HepG2 (cell line): ENCODE measurements around the gene NT5DC4. TPM values are rescaled to one million over a fixed set of nuclear protein-coding genes. Genes with fewer than 3 reads are reported as not detected.
A peak's percentile ranks its signal among the peaks of the same experiment; 100 is the strongest.

Experiments used
- ESRRA ChIP-seq: sonication (generic); formaldehyde crosslinking; IDR thresholded peaks from 2 replicates; pipeline ENCODE4 v1.5.1; 2020; ENCODE audit warnings: mild to moderate bottlenecking, low read depth, missing genetic modification reagents
- GABPA ChIP-seq, 2 experiments: IDR thresholded peaks; 2 replicates each; pipeline ENCODE4 v1.6.1; 2011 to 2016; ENCODE audit warnings: low read depth in 2 of 2, low read length in 1 of 2, missing biosample characterization in 1 of 2, missing genetic modification characterization in 1 of 2
- GATA4 ChIP-seq: sonication (generic); IDR thresholded peaks from 2 replicates; pipeline ENCODE4 v1.6.1; 2016; ENCODE audit warnings: antibody characterized with exemption, low read depth, borderline replicate concordance
- KAT7 ChIP-seq: IDR thresholded peaks from 2 replicates; pipeline ENCODE4 v1.6.1; 2018; ENCODE audit warnings: borderline replicate concordance, missing compliant biosample characterization
- KLF12 ChIP-seq: sonication (generic); formaldehyde crosslinking; IDR thresholded peaks from 2 replicates; pipeline ENCODE4 v1.4.0; 2020; ENCODE audit warnings: missing genetic modification reagents, borderline replicate concordance
- MAX ChIP-seq: IDR thresholded peaks from 2 replicates; pipeline ENCODE4 v1.6.1; 2012; ENCODE audit warnings: inconsistent platforms
- PRDM15 ChIP-seq: sonication (generic); formaldehyde crosslinking; IDR thresholded peaks from 2 replicates; pipeline ENCODE4 v1.4.0; 2020; ENCODE audit warnings: missing genetic modification reagents
- PRMT3 ChIP-seq: sonication (generic); formaldehyde crosslinking; IDR thresholded peaks from 2 replicates; pipeline ENCODE4 v1.8.1; 2022; ENCODE audit warnings: low read depth, mild to moderate bottlenecking, moderate library complexity, missing genetic modification reagents, borderline replicate concordance
- SMAD1 ChIP-seq: sonication (generic); formaldehyde crosslinking; IDR thresholded peaks from 2 replicates; pipeline ENCODE4 v1.4.0; 2020; ENCODE audit warnings: missing genetic modification reagents, low read depth, mild to moderate bottlenecking, borderline replicate concordance
- TGIF2 ChIP-seq: IDR thresholded peaks from 2 replicates; pipeline ENCODE4 v1.6.1; 2016; ENCODE audit warnings: control low read depth, missing compliant biosample characterization
- ZBTB37 ChIP-seq: sonication (generic); formaldehyde crosslinking; IDR thresholded peaks from 2 replicates; pipeline ENCODE4 v1.4.0; 2020; ENCODE audit warnings: mild to moderate bottlenecking, missing genetic modification reagents
- ZBTB38 ChIP-seq: sonication (generic); formaldehyde crosslinking; IDR thresholded peaks from 2 replicates; pipeline ENCODE4 v1.5.1; 2020; ENCODE audit warnings: mild to moderate bottlenecking, missing genetic modification reagents
- ZFP41 ChIP-seq: sonication (generic); formaldehyde crosslinking; IDR thresholded peaks from 2 replicates; pipeline ENCODE4 v1.4.0; 2020; ENCODE audit warnings: mild to moderate bottlenecking, missing genetic modification reagents, borderline replicate concordance
- ZNF234 ChIP-seq: sonication (generic); formaldehyde crosslinking; conservative IDR thresholded peaks from 2 replicates; pipeline ENCODE4 v1.5.1; 2020; ENCODE audit warnings: mild to moderate bottlenecking, missing genetic modification reagents
- ZNF569 ChIP-seq: sonication (generic); formaldehyde crosslinking; IDR thresholded peaks from 2 replicates; pipeline ENCODE4 v1.5.0; 2020; ENCODE audit warnings: mild to moderate bottlenecking, missing genetic modification reagents, moderate library complexity, borderline replicate concordance
- ZNF768 ChIP-seq: sonication (generic); formaldehyde crosslinking; IDR thresholded peaks from 2 replicates; pipeline ENCODE4 v1.4.0; 2020; ENCODE audit warnings: missing genetic modification reagents
- ZSCAN20 ChIP-seq: sonication (generic); formaldehyde crosslinking; IDR thresholded peaks from 2 replicates; pipeline ENCODE4 v1.4.0; 2020; ENCODE audit warnings: missing genetic modification reagents, mild to moderate bottlenecking, borderline replicate concordance
- polyA plus RNA-seq, 8 experiments: library from polyadenylated mRNA; depleted of rRNA in 3 of 8; stranded (reverse) in 7 of 8; unstranded in 1 of 8; fragments of >200 nt; fragmentation: Illumina TruSeq in 4 of 8; extraction: Trizol in 4 of 8; gene quantifications; 2 replicates each; pipeline versions ENCODE4 v1.2.1 to v1.2.3, GENCODE V29; 2011 to 2016; ENCODE audit warnings: low read depth in 4 of 8, missing spikeins in 1 of 8, mixed read lengths in 1 of 8; ENCODE audit not compliant: insufficient read depth in 1 of 8
- total RNA-seq, 5 experiments: library from RNA; depleted of rRNA; stranded (reverse); fragments of >200 nt; fragmentation: Illumina TruSeq; extraction: Trizol; gene quantifications; 2 replicates each; pipeline ENCODE4 v1.2.3, GENCODE V29; 2016; ENCODE audit warnings: low read depth in 1 of 5
- TF ChIP-seq, protein P1 (sequence below): IDR thresholded peaks from 2 replicates; pipeline ENCODE4 v1.4.0; 2020; ENCODE audit warnings: mild to moderate bottlenecking, missing genetic modification reagents

Gene NT5DC4
- total and polyA plus RNA-seq, 2 of the 13 experiments (the other 11 are each of a cell fraction or from before 2014, with no cell fraction given) = 0.04 to 4.2 TPM

GRCh38 chr2:112764071-112765044, 43.5 kb downstream of the NT5DC4 start, which contains the start of gene CKAP2L (continued):
- TF ChIP-seq GABPA (IDR thresholded peaks at IDR 0.05; ENCODE audit: low read depth, low read length) = no peak
- peak; percentile 65 for TF ChIP-seq GABPA (CRISPR knock-in tag; IDR thresholded peaks at IDR 0.05; ENCODE audit: low read depth)
- TF ChIP-seq GATA4 = no peak
- TF ChIP-seq ZNF234 (CRISPR knock-in tag) = peak; percentile 83; the same call in 1 of the 2 replicates
- TF ChIP-seq KLF12 (CRISPR knock-in tag) = 0 out of 2 replicates have a peak, but pooled peaks have one; percentile 44
- no peak for TF ChIP-seq PRDM15 (CRISPR knock-in tag)
- peak; percentile 98 for TF ChIP-seq PRMT3
- TF ChIP-seq ZSCAN20 (CRISPR knock-in tag) = peak; percentile 27; the same call in 1 of the 2 replicates
- TF ChIP-seq ZNF569 (CRISPR knock-in tag) = no peak
- TF ChIP-seq ZBTB38 (CRISPR knock-in tag) = no peak
- peak; percentile 100 for TF ChIP-seq TGIF2 (CRISPR knock-in tag)
- TF ChIP-seq SMAD1 (CRISPR knock-in tag) = peak; percentile 81; the same call in 1 of the 2 replicates
- peak; percentile 94 for TF ChIP-seq MAX
- TF ChIP-seq ZNF768 (CRISPR knock-in tag) = no peak; the same call in 1 of the 2 replicates
- TF ChIP-seq KAT7 (CRISPR knock-in tag) = peak; percentile 85; the same call in 1 of the 2 replicates
- TF ChIP-seq, protein P1, sequence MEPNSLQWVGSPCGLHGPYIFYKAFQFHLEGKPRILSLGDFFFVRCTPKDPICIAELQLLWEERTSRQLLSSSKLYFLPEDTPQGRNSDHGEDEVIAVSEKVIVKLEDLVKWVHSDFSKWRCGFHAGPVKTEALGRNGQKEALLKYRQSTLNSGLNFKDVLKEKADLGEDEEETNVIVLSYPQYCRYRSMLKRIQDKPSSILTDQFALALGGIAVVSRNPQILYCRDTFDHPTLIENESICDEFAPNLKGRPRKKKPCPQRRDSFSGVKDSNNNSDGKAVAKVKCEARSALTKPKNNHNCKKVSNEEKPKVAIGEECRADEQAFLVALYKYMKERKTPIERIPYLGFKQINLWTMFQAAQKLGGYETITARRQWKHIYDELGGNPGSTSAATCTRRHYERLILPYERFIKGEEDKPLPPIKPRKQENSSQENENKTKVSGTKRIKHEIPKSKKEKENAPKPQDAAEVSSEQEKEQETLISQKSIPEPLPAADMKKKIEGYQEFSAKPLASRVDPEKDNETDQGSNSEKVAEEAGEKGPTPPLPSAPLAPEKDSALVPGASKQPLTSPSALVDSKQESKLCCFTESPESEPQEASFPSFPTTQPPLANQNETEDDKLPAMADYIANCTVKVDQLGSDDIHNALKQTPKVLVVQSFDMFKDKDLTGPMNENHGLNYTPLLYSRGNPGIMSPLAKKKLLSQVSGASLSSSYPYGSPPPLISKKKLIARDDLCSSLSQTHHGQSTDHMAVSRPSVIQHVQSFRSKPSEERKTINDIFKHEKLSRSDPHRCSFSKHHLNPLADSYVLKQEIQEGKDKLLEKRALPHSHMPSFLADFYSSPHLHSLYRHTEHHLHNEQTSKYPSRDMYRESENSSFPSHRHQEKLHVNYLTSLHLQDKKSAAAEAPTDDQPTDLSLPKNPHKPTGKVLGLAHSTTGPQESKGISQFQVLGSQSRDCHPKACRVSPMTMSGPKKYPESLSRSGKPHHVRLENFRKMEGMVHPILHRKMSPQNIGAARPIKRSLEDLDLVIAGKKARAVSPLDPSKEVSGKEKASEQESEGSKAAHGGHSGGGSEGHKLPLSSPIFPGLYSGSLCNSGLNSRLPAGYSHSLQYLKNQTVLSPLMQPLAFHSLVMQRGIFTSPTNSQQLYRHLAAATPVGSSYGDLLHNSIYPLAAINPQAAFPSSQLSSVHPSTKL (CRISPR knock-in tag) = no peak; the same call in 1 of the 2 replicates
- no peak for TF ChIP-seq ZFP41
- peak; percentile 71; the same call in 1 of the 2 replicates for TF ChIP-seq ZBTB37 (CRISPR knock-in tag)
- TF ChIP-seq ESRRA (CRISPR knock-in tag) = no peak
